ENCODE results near the gene THRB. TPM values are rescaled to one million over a fixed set of nuclear protein-coding genes. Genes with fewer than 3 reads are reported as not detected.

Gene THRB
- total RNA-seq, 6 experiments from 2014 or later: 14.5 to 29.5 (median 17.3) TPM

- H3K9me3 ChIP-seq: no peaks in the 10 kb centered on the region
- H3K4me1 ChIP-seq: peaks cover 0 to 34% (median 12%) of the 10 kb centered on the region in 4 donors
- H3K27ac ChIP-seq: no peak overlapping the region
- DNase-seq (peak in 1 of 3 donors; percentile 26), ATAC-seq (peak; percentile 62 to 70 (median 67))
- H3K27me3 ChIP-seq: no peaks in the 10 kb centered on the region
- 52% methylated on average over 5 of the region's 5 CpGs for WGBS (ENCODE audit: insufficient coverage, low coverage, low lambda C conversion rate, missing lambda C conversion rate)
- intact Hi-C loops (cut with DNase I): loop anchor here in 1 of 2 donors (10.0 kb wide), 2 partner anchors 85 to 135 kb away; partner anchors contain the start of gene THRB
- TF ChIP-seq POLR2A (IDR thresholded peaks at IDR 0.05): no peak
- TF ChIP-seq, protein P1, sequence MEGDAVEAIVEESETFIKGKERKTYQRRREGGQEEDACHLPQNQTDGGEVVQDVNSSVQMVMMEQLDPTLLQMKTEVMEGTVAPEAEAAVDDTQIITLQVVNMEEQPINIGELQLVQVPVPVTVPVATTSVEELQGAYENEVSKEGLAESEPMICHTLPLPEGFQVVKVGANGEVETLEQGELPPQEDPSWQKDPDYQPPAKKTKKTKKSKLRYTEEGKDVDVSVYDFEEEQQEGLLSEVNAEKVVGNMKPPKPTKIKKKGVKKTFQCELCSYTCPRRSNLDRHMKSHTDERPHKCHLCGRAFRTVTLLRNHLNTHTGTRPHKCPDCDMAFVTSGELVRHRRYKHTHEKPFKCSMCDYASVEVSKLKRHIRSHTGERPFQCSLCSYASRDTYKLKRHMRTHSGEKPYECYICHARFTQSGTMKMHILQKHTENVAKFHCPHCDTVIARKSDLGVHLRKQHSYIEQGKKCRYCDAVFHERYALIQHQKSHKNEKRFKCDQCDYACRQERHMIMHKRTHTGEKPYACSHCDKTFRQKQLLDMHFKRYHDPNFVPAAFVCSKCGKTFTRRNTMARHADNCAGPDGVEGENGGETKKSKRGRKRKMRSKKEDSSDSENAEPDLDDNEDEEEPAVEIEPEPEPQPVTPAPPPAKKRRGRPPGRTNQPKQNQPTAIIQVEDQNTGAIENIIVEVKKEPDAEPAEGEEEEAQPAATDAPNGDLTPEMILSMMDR (IDR thresholded peaks at IDR 0.05): peak; percentile 38 to 58 (median 49)
- H3K36me3 ChIP-seq: no peaks in the 10 kb centered on the region
- H3K4me3 ChIP-seq: no peak overlapping the region
Observed at GRCh38 chr3:24359645-24360462, 134.8 kb downstream of the THRB start.

GRCh38 chr3:24359102-24359501 lies 135.5 kb downstream of the THRB start:
- H3K4me1 ChIP-seq: peaks cover 0 to 32% (median 8%) of the 10 kb centered on the region in 4 donors
- no peak overlapping the region for H3K4me3 ChIP-seq
- H3K27ac ChIP-seq: no peak overlapping the region
- intact Hi-C loops (cut with DNase I): loop anchor here in 1 of 2 donors (10.0 kb wide), 1 partner anchor 84 kb away; no protein-coding TSS in a partner anchor
- TF ChIP-seq, protein P1 (IDR thresholded peaks at IDR 0.05): no peak
- TF ChIP-seq POLR2A (IDR thresholded peaks at IDR 0.05): no peak
- H3K27me3 ChIP-seq: no peaks in the 10 kb centered on the region
- H3K36me3 ChIP-seq: no peaks in the 10 kb centered on the region
- no peak for ATAC-seq
- DNase-seq: no peak
- H3K9me3 ChIP-seq: no peaks in the 10 kb centered on the region
- 82% methylated on average over 1 of the region's 1 CpG for WGBS (ENCODE audit: insufficient coverage, low coverage, low lambda C conversion rate, missing lambda C conversion rate)

DNA sequence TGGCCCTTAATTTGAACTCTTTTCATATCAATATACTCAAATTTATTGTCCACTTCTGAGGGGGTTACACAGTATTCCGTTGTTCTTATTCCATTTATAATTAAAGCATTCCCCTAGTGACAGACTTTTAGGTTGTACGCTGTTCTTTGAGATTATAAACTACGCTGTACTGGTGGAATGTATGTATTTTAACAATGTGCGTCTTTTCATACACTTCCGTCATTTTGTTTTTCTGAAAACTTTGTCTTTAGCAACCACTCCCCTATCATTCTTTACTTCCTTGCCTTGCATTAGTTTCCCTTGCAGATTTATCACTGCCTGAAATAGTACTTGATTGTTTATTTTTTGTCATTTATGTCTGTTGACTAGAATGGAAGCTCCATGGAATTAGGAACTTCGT lies 137.0 kb downstream of the THRB start:
- ATAC-seq (no peak), DNase-seq (no peak)
- H3K4me1 ChIP-seq: peaks cover 0 to 34% (median 7%) of the 10 kb centered on the region in 4 donors
- intact Hi-C loops (cut with DNase I): loop anchor here in 1 of 2 donors (10.0 kb wide), 1 partner anchor 83 kb away; no protein-coding TSS in a partner anchor
- H3K27ac ChIP-seq: no peak overlapping the region
- H3K9me3 ChIP-seq: no peaks in the 10 kb centered on the region
- no peaks in the 10 kb centered on the region for H3K36me3 ChIP-seq
- TF ChIP-seq, protein P1 (IDR thresholded peaks at IDR 0.05): no peak
- no peak for TF ChIP-seq POLR2A (IDR thresholded peaks at IDR 0.05)
- no peak overlapping the region for H3K4me3 ChIP-seq
- WGBS (ENCODE audit: insufficient coverage, low coverage, low lambda C conversion rate, missing lambda C conversion rate): 80% methylated on average over 6 of the region's 6 CpGs
- H3K27me3 ChIP-seq: no peaks in the 10 kb centered on the region

DNA sequence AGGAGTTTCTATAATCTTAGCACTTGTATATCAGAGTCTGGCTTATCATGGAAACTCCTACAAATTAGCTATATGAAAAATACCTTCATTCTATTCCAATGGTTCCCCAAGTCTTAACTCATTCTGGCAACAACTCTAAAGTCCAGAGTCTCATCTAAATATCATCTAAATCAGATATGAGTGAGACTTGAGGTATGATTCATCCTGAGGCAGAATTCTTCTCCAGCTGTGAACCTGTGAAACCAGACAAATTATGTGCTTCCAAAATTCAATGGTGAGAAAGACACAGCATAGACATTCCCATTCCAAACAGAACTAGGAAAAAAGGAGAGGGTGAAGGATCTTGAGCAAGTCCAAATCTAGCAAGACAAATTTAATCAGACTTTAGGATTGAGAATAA lies 138.8 kb downstream of the THRB start:
- peaks cover 0 to 41% (median 11%) of the 10 kb centered on the region in 4 donors for H3K4me1 ChIP-seq
- no peak overlapping the region for H3K4me3 ChIP-seq
- no peak for TF ChIP-seq POLR2A (IDR thresholded peaks at IDR 0.05)
- TF ChIP-seq, protein P1 (IDR thresholded peaks at IDR 0.05): no peak
- ATAC-seq (no peak), DNase-seq (no peak)
- intact Hi-C loops (cut with DNase I): loop anchor here in 1 of 2 donors (10.0 kb wide), 1 partner anchor 81 kb away; no protein-coding TSS in a partner anchor
- H3K27me3 ChIP-seq: no peaks in the 10 kb centered on the region
- no peak overlapping the region for H3K27ac ChIP-seq
- no peaks in the 10 kb centered on the region for H3K36me3 ChIP-seq
- no peaks in the 10 kb centered on the region for H3K9me3 ChIP-seq
